Activated naive CD8-positive, alpha-beta T cell treated with anti-CD3 and anti-CD28 coated beads, Interleukin-2, amount 50 U/mL, for 16 hours (primary cell): ENCODE measurements around the gene RHOC.
"Not testable (repeated sequence)": the region's sequence is repeated elsewhere in the genome, so short reads cannot be mapped to it uniquely, and the experiment has no call there.

Experiments
- DNase-seq: peaks from one replicate; pipeline ENCODE4 v3.0.0-alpha.2; 2020; ENCODE audit warnings: low read depth, low spot score

Gene RHOC

GRCh38 chr1:112706505-112707220, at the start of gene RHOC:
Gene RHOC (minus strand): TSS chr1:112707127. CDS start chr1:112703799, 3,328 bp downstream.
- peak; percentile 44 for DNase-seq

GRCh38 chr1:112754116-112754628, 47.2 kb upstream of the RHOC start:
- DNase-seq: no peak

- no peak for DNase-seq
Measured at GRCh38 chr1:112748396-112748795, 41.5 kb upstream of the RHOC start.

- no peak for DNase-seq
Measured at GRCh38 chr1:112744009-112744578, 37.2 kb upstream of the RHOC start.

- no peak for DNase-seq
Measured at GRCh38 chr1:112743174-112744008, 36.5 kb upstream of the RHOC start.

GRCh38 chr1:112737573-112737972, 30.6 kb upstream of the RHOC start:
- DNase-seq: no peak

GRCh38 chr1:112735752-112736151, 28.8 kb upstream of the RHOC start:
- no peak for DNase-seq

GRCh38 chr1:112731451-112731850, 24.5 kb upstream of the RHOC start:
- no peak for DNase-seq

GRCh38 chr1:112729909-112730308, 23.0 kb upstream of the RHOC start:
- no peak for DNase-seq

GRCh38 chr1:112729011-112729410, 22.1 kb upstream of the RHOC start:
- DNase-seq: not testable (repeated sequence)

GRCh38 chr1:112728306-112728971, 21.5 kb upstream of the RHOC start:
- not testable (repeated sequence) for DNase-seq

- DNase-seq: no peak
Measured at GRCh38 chr1:112727716-112728115, 20.8 kb upstream of the RHOC start.

- not testable (repeated sequence) for DNase-seq
Measured at GRCh38 chr1:112724240-112724639, 17.3 kb upstream of the RHOC start.

- DNase-seq: no peak
Measured at GRCh38 chr1:112723511-112723839, 16.5 kb upstream of the RHOC start.

- no peak for DNase-seq
Measured at GRCh38 chr1:112722601-112723510, 15.9 kb upstream of the RHOC start.

GRCh38 chr1:112721966-112722524, 15.1 kb upstream of the RHOC start:
- DNase-seq: no peak

GRCh38 chr1:112721294-112721693, 14.4 kb upstream of the RHOC start:
- not testable (repeated sequence) for DNase-seq

- no peak for DNase-seq
Measured at GRCh38 chr1:112720800-112721199, 13.9 kb upstream of the RHOC start.

- no peak for DNase-seq
Measured at GRCh38 chr1:112719706-112720105, 12.8 kb upstream of the RHOC start.

- peak; percentile 42 for DNase-seq
Measured at GRCh38 chr1:112718691-112719418, 11.9 kb upstream of the RHOC start.
